Limb (tissue), 2 donors: Measurements from ENCODE around the gene CUEDC1.

Source experiments
- DNase-seq, 2 donors: peaks; one replicate each; pipeline ENCODE4 v3.0.0-alpha.2; 2016; ENCODE audit errors: extremely low spot score in 2 of 2

CUEDC1 gene

GRCh38 chr17:57898487-57899311 is 56.5 kb downstream of the CUEDC1 start:
- peak; percentile 88 to 93 for DNase-seq

GRCh38 chr17:57895382-57896060 is 59.7 kb downstream of the CUEDC1 start:
- peak in 1 of 2 donors; percentile 80 for DNase-seq

- no peak for DNase-seq
These were observed 60.4 kb downstream of the CUEDC1 start for GRCh38 chr17:57894848-57895247.

GRCh38 chr17:57892820-57893595 is 62.2 kb downstream of the CUEDC1 start:
- DNase-seq, result peak; percentile 89 to 93

GRCh38 chr17:57892146-57892819 is 62.9 kb downstream of the CUEDC1 start:
- peak; percentile 74 to 91 for DNase-seq

- DNase-seq, result no peak
These were observed 64.4 kb downstream of the CUEDC1 start for GRCh38 chr17:57890857-57891232.

GRCh38 chr17:57889892-57890856 is 65.0 kb downstream of the CUEDC1 start:
- DNase-seq, result no peak

- DNase-seq, result no peak
These were observed 66.0 kb downstream of the CUEDC1 start for GRCh38 chr17:57889252-57889651.

GRCh38 chr17:57888311-57889216 is 66.6 kb downstream of the CUEDC1 start:
- no peak for DNase-seq

- DNase-seq, result no peak
These were observed 68.1 kb downstream of the CUEDC1 start for GRCh38 chr17:57887161-57887560.

GRCh38 chr17:57886020-57886419 is 69.2 kb downstream of the CUEDC1 start:
- no peak for DNase-seq

GRCh38 chr17:57885148-57885915 is 69.9 kb downstream of the CUEDC1 start:
- no peak for DNase-seq

- peak; percentile 85 to 88 for DNase-seq
These were observed 73.3 kb downstream of the CUEDC1 start for GRCh38 chr17:57881783-57882351.

- DNase-seq, result peak; percentile 80 to 93
These were observed 74.1 kb downstream of the CUEDC1 start for GRCh38 chr17:57881143-57881542.

- no peak for DNase-seq
These were observed 75.1 kb downstream of the CUEDC1 start for GRCh38 chr17:57880086-57880456.

- no peak for DNase-seq
These were observed 75.7 kb downstream of the CUEDC1 start for GRCh38 chr17:57879437-57880085.

- DNase-seq, result no peak
These were observed 77.3 kb downstream of the CUEDC1 start for GRCh38 chr17:57877803-57878377.
